Activated B cell treated with CpG ODN at 0.5 μM for 24 hours (primary cell): ENCODE results near the gene MYLK. TPM values are rescaled to one million over a fixed set of nuclear protein-coding genes. Genes with fewer than 3 reads are reported as not detected.

Experiments used
- ATAC-seq: fragments of 200-7000 bp; cut with Tn5 transposase; one replicate; pipeline ENCODE4 v1.10.0; 2021; ENCODE audit warnings: low read depth, mild to moderate bottlenecking, moderate library complexity
- CTCF ChIA-PET: fragments of 350-600 bp; sonication (Branson Sonifier 250); formaldehyde crosslinking; loops from one replicate; lab custom pipeline; 2021; ENCODE audit warnings: antibody characterized with exemption; lab: Charles Lee
- POLR2A ChIA-PET: fragments of 350-600 bp; sonication (Branson Sonifier 250); formaldehyde crosslinking; loops from one replicate; lab custom pipeline; 2021; ENCODE audit warnings: antibody characterized with exemption; lab: Charles Lee
- DNase-seq: peaks from one replicate; pipeline ENCODE4 v3.0.0; 2022
- H3K27ac Mint-ChIP-seq: one replicate; pipeline ENCODE4 v1.8.0; 2020; ENCODE audit warnings: mixed read lengths
- H3K27me3 Mint-ChIP-seq: one replicate; pipeline ENCODE4 v1.8.0; 2021; ENCODE audit warnings: mixed read lengths
- H3K36me3 Mint-ChIP-seq: one replicate; pipeline ENCODE4 v1.8.0; 2021; ENCODE audit warnings: low read depth, mixed read lengths
- H3K4me1 Mint-ChIP-seq: one replicate; pipeline ENCODE4 v1.8.0; 2021; ENCODE audit warnings: mixed read lengths
- H3K4me3 Mint-ChIP-seq: one replicate; pipeline ENCODE4 v1.8.0; 2020; ENCODE audit warnings: mild to moderate bottlenecking, mixed read lengths
- H3K9me3 Mint-ChIP-seq: one replicate; pipeline ENCODE4 v1.8.0; 2020; ENCODE audit warnings: mixed read lengths
- CTCF ChIP-seq: fragments of 200-600 bp; IDR thresholded peaks from one replicate; pipeline ENCODE4 v1.8.0; 2022; ENCODE audit warnings: antibody characterized with exemption, mild to moderate bottlenecking
- intact Hi-C: fragments of 100-400 bp; cut with micrococcal nuclease; formaldehyde crosslinking; loops from one replicate; pipeline ENCODE4 v1.15.1; 2024
- total RNA-seq: library from RNA; stranded (reverse); gene quantifications from 2 replicates; pipeline ENCODE4 v1.2.3, GENCODE V29; 2022

MYLK gene
- total RNA-seq, 1 donor from 2014 or later: not detected

- ChIA-PET POLR2A (no interaction called here), CTCF (no interaction called here)
- intact Hi-C loops: no loop called here
- no peak for ATAC-seq
- Mint-ChIP-seq H3K36me3 (peaks cover 59% of the 10 kb centered on the region), H3K27ac (no peak overlapping the region), H3K4me1 (no peaks in the 10 kb centered on the region), H3K27me3 (no peaks in the 10 kb centered on the region), H3K4me3 (no peak overlapping the region), H3K9me3 (peaks cover 37% of the 10 kb centered on the region)
- no peak for TF ChIP-seq CTCF
- DNase-seq: no peak
Observed at GRCh38 chr3:123920868-123921267, 36.7 kb upstream of the MYLK start.

GRCh38 chr3:123920383-123920782 lies 36.3 kb upstream of the MYLK start:
- CTCF ChIA-PET: no interaction called here
- no peak for TF ChIP-seq CTCF
- Mint-ChIP-seq H3K9me3 (peaks cover 37% of the 10 kb centered on the region), H3K27me3 (no peaks in the 10 kb centered on the region), H3K27ac (no peak overlapping the region), H3K4me3 (no peak overlapping the region), H3K36me3 (peaks cover 60% of the 10 kb centered on the region), H3K4me1 (no peaks in the 10 kb centered on the region)
- no peak for ATAC-seq
- no peak for DNase-seq
- intact Hi-C loops: no loop called here
- POLR2A ChIA-PET: no interaction called here

GRCh38 chr3:123919353-123919752 lies 35.2 kb upstream of the MYLK start:
- no peak overlapping the region for H3K4me3 Mint-ChIP-seq
- intact Hi-C loops: no loop called here
- H3K27me3 Mint-ChIP-seq: no peaks in the 10 kb centered on the region
- no peak overlapping the region for H3K27ac Mint-ChIP-seq
- POLR2A ChIA-PET: no interaction called here
- CTCF ChIA-PET: no interaction called here
- TF ChIP-seq CTCF: no peak
- peaks cover 34% of the 10 kb centered on the region for H3K9me3 Mint-ChIP-seq
- DNase-seq: no peak
- no peaks in the 10 kb centered on the region for H3K4me1 Mint-ChIP-seq
- H3K36me3 Mint-ChIP-seq: peaks cover 59% of the 10 kb centered on the region
- ATAC-seq: no peak

- no peak overlapping the region for H3K27ac Mint-ChIP-seq
- POLR2A ChIA-PET: no interaction called here
Observed at GRCh38 chr3:123914829-123915228, 30.7 kb upstream of the MYLK start.

GRCh38 chr3:123909785-123910184 lies 25.7 kb upstream of the MYLK start:
- intact Hi-C loops: no loop called here
- ATAC-seq (no peak), DNase-seq (no peak)
- no peak overlapping the region for H3K27ac Mint-ChIP-seq
- peaks cover under 1% of the 10 kb centered on the region for H3K36me3 Mint-ChIP-seq
- ChIA-PET CTCF (no interaction called here), POLR2A (no interaction called here)
- no peak for TF ChIP-seq CTCF
- H3K9me3 Mint-ChIP-seq: no peaks in the 10 kb centered on the region
- no peak overlapping the region for H3K4me3 Mint-ChIP-seq
- H3K27me3 Mint-ChIP-seq: no peaks in the 10 kb centered on the region
- no peaks in the 10 kb centered on the region for H3K4me1 Mint-ChIP-seq

More at GRCh38 chr3:123914829-123915228, 30.7 kb upstream of the MYLK start:
- DNase-seq (no peak), ATAC-seq (no peak)
- Mint-ChIP-seq H3K4me1 (no peaks in the 10 kb centered on the region), H3K9me3 (peaks cover 3% of the 10 kb centered on the region), H3K36me3 (peaks cover 16% of the 10 kb centered on the region), H3K4me3 (no peak overlapping the region), H3K27me3 (no peaks in the 10 kb centered on the region)
- TF ChIP-seq CTCF: no peak
- intact Hi-C loops: no loop called here
- CTCF ChIA-PET: no interaction called here
